ENCODE measurements around the gene DGUOK.

The DGUOK gene

DNA sequence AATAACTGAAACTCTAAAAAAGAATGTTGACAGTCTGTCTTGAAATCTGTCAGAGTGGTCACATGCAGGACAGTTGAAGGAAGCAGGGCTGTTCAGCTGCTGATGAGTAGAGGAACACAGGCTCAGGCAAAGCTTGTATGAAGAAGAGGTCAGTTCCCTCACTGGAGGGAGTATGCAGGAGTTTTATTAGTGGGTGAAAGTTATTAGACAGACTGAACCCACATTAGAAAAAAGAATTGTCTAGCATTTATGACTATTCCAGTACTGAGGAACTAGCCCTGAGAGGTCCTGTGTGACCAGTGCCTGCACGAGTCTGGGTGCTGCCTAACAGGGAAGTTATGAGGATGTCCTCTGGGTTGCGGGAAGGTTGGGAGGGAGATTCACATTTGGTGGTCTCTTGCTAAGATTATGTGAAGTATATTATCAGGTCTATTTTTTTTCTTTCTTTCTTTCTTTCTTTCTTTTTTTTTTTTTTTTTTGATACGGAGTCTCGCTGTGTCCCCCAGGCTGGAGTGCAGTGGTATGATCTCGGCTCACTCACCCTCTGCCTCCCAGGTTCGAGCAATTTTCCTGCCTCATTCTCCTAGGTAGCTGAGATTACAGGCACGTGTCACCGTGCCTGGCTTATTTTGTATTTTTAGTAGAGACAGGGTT is 67.6 kb downstream of the DGUOK start:
- Mint-ChIP-seq H3K27ac (peak overlapping the region; percentile 76), H3K36me3 (ENCODE audit: low read depth) (peaks cover 59% of the 10 kb centered on the region), H3K4me1 (ENCODE audit: low read depth) (peaks cover 81% of the 10 kb centered on the region), H3K27me3 (no peaks in the 10 kb centered on the region), H3K4me3 (no peak overlapping the region), H3K9me3 (peaks cover 6% of the 10 kb centered on the region)
- DNase-seq, result no peak

DNA sequence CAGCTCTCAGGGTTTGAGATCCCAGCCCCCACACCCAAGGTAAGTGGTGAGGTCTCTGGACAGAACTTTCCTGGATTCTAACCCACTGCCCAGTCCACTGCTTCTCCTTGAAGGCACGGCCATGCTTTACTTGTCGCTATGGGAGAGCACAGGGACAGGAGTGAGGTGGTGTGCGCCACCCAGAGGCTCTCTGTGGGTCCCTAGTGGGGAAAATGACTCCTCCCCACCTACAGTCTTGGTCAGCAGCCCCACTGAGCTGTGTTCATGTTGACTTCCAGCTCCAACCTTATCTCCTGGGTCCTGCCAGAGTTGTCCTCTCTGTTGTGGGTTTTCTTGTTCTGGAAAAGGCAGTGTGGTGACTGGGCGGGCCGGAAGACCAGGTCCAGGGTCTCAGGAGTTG is 69.1 kb downstream of the DGUOK start:
- Mint-ChIP-seq H3K27ac (peak overlapping the region; percentile 45), H3K9me3 (peaks cover 4% of the 10 kb centered on the region), H3K4me1 (ENCODE audit: low read depth) (peaks cover 81% of the 10 kb centered on the region), H3K36me3 (ENCODE audit: low read depth) (peaks cover 44% of the 10 kb centered on the region), H3K4me3 (no peak overlapping the region), H3K27me3 (no peaks in the 10 kb centered on the region)
- DNase-seq, result no peak

DNA sequence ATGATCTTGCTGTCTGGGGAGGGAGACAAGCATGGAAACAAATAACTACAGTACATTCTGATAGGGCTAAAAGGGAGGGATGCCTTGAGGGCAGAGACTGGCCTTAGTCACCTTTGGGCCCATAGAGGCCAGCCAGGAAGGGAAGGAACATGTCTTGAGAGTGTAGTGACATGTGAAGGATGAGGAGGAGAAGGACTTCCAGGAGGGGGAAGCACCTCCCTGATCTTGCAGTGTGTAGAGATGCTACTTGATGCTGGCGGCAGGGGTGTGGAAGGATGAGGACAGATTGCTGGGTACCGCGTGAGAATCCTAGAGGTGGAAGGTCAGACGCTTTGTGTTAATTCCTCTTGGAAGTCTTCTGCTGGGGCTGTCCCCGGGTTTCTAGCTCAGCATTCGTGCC is 71.1 kb downstream of the DGUOK start:
- Mint-ChIP-seq H3K4me1 (ENCODE audit: low read depth) (peaks cover 89% of the 10 kb centered on the region), H3K9me3 (no peaks in the 10 kb centered on the region), H3K36me3 (ENCODE audit: low read depth) (peaks cover 25% of the 10 kb centered on the region), H3K27ac (peak overlapping the region; percentile 32), H3K4me3 (no peak overlapping the region), H3K27me3 (no peaks in the 10 kb centered on the region)
- DNase-seq, result no peak

DNA sequence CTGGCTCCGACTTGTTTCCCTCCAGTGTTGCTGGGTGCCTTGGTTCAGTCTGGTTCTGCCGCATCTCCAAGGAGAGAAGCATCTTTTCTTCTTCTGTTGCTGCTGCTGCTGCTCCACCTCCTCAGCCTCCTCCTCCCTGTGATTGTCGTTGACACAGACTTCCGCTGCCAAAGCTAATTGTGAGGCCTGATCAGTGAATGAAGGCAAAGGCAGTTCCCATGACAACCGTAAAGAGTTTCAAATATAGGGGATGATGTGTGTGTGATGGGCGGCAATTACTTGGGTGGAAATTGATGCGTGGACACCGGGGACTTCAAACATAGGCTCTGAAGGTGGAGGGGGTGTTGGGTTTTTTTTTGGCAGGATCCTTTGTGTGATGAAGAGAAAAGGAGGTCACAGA is 71.8 kb downstream of the DGUOK start:
- no peaks in the 10 kb centered on the region for H3K27me3 Mint-ChIP-seq
- peaks cover 21% of the 10 kb centered on the region for H3K36me3 Mint-ChIP-seq (ENCODE audit: low read depth)
- no peak overlapping the region for H3K4me3 Mint-ChIP-seq
- H3K27ac Mint-ChIP-seq, result peak overlapping the region; percentile 65
- no peaks in the 10 kb centered on the region for H3K9me3 Mint-ChIP-seq
- no peak for DNase-seq
- H3K4me1 Mint-ChIP-seq (ENCODE audit: low read depth), result peaks cover 88% of the 10 kb centered on the region

DNA sequence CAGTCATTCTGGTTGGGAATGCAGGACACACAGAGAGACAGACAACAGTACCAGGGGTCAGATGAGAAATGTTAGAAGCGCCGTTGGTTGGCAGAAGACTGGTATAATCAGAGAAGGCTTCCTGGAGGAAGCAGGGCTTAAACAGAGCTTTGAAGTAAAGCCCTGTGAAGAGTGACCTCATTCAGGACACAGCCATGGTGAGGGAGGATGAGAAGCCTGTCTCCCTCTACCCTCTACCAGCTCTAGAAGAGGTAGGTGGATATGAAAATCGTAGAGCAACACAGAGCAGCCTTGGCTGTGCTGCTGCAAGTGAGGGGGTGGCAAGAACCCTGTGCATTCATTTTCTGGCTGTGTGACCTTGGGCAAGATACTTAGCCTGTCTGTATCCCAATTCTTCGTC is 72.3 kb downstream of the DGUOK start:
- H3K9me3 Mint-ChIP-seq, result no peaks in the 10 kb centered on the region
- no peak for DNase-seq
- peaks cover 88% of the 10 kb centered on the region for H3K4me1 Mint-ChIP-seq (ENCODE audit: low read depth)
- peaks cover 19% of the 10 kb centered on the region for H3K36me3 Mint-ChIP-seq (ENCODE audit: low read depth)
- H3K27ac Mint-ChIP-seq, result peak overlapping the region; percentile 65
- H3K4me3 Mint-ChIP-seq, result no peak overlapping the region
- no peaks in the 10 kb centered on the region for H3K27me3 Mint-ChIP-seq

DNA sequence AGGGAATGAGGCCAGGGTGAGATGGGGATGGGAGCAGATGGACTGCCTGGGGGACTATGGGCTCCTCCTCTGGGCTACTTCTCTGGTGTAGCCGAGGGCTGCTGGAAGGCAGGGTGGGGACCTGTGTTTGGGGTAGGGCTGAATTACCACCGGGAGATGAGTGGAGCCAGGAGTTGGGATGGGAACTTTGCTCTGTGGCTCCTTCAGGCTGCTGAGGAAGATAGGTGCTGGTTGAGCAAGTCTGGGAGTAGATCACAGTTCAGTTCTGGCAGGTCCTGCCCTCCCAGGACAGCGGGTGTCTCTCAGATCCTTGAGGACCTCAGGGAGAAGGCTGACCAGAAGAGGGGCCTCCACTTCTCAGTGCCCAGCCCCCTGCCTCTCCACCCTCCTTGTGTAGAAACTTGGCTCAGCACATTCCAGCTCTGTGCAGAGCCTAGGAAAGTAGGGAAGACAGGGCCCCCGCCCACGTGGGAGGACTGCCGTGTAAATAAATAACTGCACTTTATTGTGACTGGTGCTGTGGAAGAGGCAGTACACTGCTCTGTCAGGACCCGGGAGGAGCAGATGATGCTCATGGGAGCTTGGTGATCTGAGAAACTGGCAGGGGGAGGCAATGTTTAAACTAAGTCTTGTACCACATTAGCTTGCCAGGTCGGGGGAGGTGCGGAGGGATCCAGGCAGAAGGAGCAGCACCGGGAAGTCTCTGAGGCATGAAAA is 73.4 kb downstream of the DGUOK start:
- peak overlapping the region; percentile 76 for H3K27ac Mint-ChIP-seq
- peaks cover 91% of the 10 kb centered on the region for H3K4me1 Mint-ChIP-seq (ENCODE audit: low read depth)
- no peaks in the 10 kb centered on the region for H3K27me3 Mint-ChIP-seq
- H3K9me3 Mint-ChIP-seq, result no peaks in the 10 kb centered on the region
- no peak overlapping the region for H3K4me3 Mint-ChIP-seq
- no peak for DNase-seq
- peaks cover 24% of the 10 kb centered on the region for H3K36me3 Mint-ChIP-seq (ENCODE audit: low read depth)

DNA sequence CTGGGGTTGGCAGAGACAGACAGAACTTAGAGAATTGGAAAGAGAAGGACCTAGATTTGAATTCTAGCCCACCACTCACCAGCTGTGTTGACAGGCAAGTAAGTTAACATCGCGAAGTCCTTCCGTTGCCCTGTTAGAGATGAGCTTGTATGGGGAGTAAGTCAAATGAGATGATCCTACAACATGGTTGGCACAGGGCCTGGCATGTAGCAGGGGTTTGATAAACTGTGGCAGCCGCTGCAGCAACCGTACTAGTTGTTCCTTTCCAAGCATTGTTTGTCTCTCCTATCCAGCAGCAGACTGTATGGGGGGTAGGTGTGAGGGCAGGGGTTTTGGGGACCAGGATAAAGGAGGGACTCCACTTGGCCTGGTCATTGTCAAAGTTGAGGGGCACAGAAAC is 74.0 kb downstream of the DGUOK start:
- no peaks in the 10 kb centered on the region for H3K27me3 Mint-ChIP-seq
- peaks cover 85% of the 10 kb centered on the region for H3K4me1 Mint-ChIP-seq (ENCODE audit: low read depth)
- DNase-seq, result no peak
- peak overlapping the region; percentile 76 for H3K27ac Mint-ChIP-seq
- no peak overlapping the region for H3K4me3 Mint-ChIP-seq
- no peaks in the 10 kb centered on the region for H3K9me3 Mint-ChIP-seq
- peaks cover 28% of the 10 kb centered on the region for H3K36me3 Mint-ChIP-seq (ENCODE audit: low read depth)

DNA sequence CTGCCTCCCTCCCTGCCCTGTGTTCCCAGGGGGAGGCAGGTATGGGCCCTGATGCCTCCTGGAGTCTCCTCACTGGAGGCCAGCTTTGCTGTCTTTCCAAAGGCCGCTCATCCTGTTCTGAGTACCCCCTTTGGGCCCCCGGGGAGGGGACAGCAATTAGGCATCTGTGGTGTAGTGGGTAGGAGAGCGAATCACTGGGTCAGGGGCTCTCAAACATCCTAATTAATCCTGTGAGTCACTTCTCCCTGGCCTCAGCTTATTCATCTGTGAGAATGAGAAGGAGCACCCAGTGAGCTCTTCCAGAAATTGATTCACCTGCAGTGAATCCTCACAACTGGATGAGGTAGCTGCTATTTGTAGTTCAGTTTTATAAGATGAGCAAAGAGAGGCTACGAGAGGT is 74.4 kb downstream of the DGUOK start:
- no peak for DNase-seq
- H3K4me1 Mint-ChIP-seq (ENCODE audit: low read depth), result peaks cover 84% of the 10 kb centered on the region
- H3K9me3 Mint-ChIP-seq, result no peaks in the 10 kb centered on the region
- peak overlapping the region; percentile 76 for H3K27ac Mint-ChIP-seq
- H3K27me3 Mint-ChIP-seq, result no peaks in the 10 kb centered on the region
- peak overlapping the region; percentile 72 for H3K4me3 Mint-ChIP-seq
- peaks cover 33% of the 10 kb centered on the region for H3K36me3 Mint-ChIP-seq (ENCODE audit: low read depth)

DNA sequence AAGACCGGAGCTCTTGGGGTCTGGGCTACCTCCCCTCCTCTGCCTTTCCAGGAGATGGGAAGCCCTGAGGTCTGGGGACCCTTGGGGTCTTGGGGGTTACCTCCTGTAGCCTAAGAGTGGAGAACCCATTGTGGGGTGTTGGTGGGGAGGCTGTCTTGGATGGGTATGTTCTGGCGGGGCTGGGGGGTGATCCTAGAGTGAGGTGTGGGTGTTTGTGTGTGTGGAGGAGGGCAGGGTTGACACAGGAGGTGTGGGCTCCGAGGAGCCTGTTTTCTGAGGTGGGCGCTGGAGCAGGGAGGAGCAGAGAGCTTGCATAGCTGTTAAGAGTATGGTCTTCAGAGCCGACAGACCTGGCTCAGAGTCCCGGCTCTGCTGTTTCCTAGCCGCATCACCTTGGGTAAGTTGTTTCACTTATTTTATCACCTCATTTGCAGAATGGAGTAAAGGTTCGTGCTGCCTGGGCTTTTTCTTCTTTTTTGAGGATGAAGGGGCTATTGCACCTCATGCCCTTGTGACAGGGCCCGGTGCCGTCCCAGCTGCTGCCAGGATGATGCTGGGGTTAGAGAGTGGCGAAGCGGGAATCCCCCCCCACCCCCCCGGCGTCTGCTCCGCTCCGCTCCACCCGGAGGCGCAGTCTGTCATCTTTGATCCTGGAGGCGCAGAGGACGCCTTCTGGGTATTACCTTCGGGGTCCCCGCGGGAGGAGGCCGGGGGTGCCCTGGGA is 75.3 kb downstream of the DGUOK start:
- H3K4me1 Mint-ChIP-seq (ENCODE audit: low read depth), result peaks cover 84% of the 10 kb centered on the region
- H3K27ac Mint-ChIP-seq, result peak overlapping the region; percentile 76
- H3K36me3 Mint-ChIP-seq (ENCODE audit: low read depth), result peaks cover 39% of the 10 kb centered on the region
- peak overlapping the region; percentile 72 for H3K4me3 Mint-ChIP-seq
- no peaks in the 10 kb centered on the region for H3K27me3 Mint-ChIP-seq
- DNase-seq, result no peak
- H3K9me3 Mint-ChIP-seq, result no peaks in the 10 kb centered on the region

DNA sequence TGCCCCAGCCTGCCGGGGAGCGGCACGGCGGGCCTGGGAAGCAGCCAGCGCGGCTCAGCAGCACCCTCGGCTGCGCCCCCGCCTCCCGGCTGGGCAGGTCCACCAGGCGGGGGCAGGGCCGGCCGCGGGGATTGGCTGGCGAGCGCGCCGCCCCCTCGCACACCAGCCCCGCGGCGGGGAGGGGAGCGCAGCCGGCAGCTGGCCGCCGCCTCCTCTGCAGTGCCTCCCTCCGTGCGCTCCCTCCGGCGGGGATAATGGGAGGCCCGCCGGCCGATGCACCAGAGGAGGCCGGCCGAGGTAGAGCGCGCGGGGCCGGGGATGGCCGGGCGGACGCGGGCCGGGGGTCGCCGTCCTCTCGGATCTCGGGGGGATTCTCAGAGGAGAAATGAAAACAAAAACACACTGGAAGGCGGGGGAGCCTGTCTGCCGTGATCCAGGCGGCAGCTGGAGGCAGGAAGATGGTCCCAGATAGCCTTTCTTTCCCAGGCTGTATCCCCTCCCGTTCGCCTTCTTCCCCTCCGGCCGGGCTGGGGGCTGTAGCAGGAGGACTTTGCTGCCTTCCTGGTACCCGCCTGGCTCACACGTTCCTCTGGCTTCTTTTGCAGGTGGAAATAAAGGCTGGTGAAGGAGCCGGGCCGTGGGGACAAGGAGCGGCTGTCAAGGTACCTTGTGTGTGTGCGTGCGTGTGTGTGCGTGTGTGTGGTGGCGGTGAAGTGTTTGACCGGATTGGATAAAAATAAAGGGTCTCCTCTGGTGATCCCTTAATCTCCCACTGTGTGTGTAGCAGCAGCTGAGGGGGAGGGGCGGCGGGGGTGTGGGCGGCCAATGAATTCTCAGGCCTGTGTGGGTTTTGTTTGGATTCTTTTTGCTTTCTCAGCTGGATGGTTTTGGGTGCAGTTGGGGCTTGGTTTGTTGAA is 76.1 kb downstream of the DGUOK start:
- peaks cover 83% of the 10 kb centered on the region for H3K4me1 Mint-ChIP-seq (ENCODE audit: low read depth)
- no peaks in the 10 kb centered on the region for H3K27me3 Mint-ChIP-seq
- H3K36me3 Mint-ChIP-seq (ENCODE audit: low read depth), result peaks cover 43% of the 10 kb centered on the region
- no peaks in the 10 kb centered on the region for H3K9me3 Mint-ChIP-seq
- peak overlapping the region; percentile 77 for H3K4me3 Mint-ChIP-seq
- DNase-seq, result peak; percentile 84
- peak overlapping the region; percentile 86 for H3K27ac Mint-ChIP-seq

DNA sequence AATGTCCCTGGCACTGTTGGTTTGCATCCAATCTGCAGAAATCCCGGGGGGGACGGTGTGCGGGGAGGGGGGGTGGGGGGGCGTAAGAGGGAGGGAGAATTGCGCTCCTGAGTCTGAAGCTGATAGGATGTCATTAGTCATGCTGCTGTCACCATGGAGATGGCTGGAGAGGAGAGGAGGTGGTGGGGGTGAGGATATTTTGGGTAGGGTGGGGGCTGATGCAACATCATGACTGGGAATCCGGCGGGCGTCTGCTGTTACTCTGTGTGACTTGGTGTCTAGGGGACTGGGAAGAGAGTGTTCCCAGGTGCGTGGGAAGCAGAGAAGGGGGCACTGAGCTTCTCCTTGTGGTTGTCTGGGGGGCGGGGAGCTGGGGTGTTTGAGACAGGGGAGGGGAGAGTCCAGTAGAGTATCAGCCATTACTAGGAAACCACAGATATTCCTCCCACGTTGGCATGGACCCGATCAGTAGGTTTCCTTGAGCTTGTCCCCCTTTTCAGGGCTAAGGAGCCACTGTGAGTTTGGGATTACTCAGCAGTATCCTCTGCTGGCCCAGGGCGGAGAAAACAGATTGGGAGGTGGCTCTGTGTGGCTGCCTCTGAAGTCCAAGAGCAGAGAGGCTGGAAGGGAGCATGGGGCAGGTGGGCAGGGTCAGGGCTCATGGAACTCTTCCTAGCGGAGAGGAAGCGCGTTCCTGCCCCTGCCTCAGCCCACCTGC is 77.0 kb downstream of the DGUOK start:
- peak overlapping the region; percentile 77 for H3K4me3 Mint-ChIP-seq
- peaks cover 79% of the 10 kb centered on the region for H3K4me1 Mint-ChIP-seq (ENCODE audit: low read depth)
- H3K36me3 Mint-ChIP-seq (ENCODE audit: low read depth), result peaks cover 52% of the 10 kb centered on the region
- DNase-seq, result no peak
- no peaks in the 10 kb centered on the region for H3K9me3 Mint-ChIP-seq
- peak overlapping the region; percentile 52 for H3K27ac Mint-ChIP-seq
- H3K27me3 Mint-ChIP-seq, result no peaks in the 10 kb centered on the region

DNA sequence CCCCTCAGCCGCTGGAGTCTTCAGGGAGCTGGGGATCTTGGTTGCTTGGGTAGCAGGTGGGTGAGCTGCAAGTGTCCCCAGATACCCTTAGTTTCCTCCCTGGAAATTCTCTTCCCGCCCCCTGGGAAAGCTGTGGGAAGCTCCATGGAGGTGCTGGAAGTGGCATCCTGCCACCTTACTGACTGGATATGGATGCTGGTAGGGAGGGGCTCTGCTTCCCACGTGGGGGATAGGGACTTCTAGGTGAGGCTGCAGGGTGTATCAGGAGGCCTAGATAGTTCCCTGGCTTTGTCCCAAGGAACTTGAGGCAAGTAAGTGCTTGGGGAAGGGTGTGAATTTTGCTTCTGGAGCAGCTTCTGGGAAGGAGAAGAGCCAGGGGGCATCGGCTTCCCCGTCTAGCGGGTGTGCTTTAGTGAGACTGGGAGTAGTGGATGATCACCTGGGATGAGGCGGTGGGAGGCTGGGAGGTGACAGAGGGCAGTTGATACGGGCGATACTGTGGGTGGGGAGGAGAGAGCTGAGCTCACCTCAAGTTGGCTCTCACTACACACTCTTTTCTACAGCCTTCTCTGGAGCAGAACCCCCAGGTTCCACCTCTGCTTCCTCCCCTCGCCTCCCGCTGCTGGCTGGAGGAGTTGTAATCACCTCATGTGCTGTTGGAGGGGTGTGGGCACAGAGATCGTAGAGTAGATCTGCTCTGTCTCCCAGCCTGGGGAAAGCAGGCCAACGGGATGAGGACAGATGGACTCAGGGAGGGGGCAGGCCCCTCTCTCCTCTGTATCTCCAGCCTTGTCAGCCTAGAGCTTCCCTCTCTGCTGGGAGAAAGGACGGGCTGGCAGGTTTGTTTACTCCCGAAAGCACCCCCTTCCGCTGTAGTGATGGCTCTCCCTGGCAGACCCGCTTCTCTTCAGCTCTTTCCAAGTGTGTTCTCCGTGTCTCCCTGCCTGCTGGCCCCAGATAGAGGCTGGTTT is 77.8 kb downstream of the DGUOK start:
- Mint-ChIP-seq H3K4me1 (ENCODE audit: low read depth) (peaks cover 73% of the 10 kb centered on the region), H3K36me3 (ENCODE audit: low read depth) (peaks cover 59% of the 10 kb centered on the region), H3K9me3 (no peaks in the 10 kb centered on the region), H3K27ac (peak overlapping the region; percentile 52), H3K27me3 (no peaks in the 10 kb centered on the region), H3K4me3 (no peak overlapping the region)
- DNase-seq, result no peak

DNA sequence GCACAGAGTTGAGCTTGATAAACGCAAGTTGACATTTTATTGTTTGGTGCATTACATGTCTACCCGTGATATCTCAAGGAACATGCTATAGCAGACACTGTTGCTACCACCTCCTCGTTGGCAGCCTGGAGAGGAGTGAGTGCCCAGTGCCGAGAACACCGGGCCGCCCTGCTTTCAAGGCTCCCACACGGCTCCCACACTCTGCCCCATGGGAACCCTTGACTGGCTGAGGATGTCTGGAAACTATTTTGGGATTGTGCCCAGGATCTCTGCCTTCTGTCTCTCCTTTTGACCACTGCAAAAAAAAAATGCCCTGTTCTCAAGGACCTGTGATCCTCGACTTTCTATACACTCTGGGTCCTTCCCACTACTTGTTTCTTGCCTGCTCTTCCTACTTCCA is 79.1 kb downstream of the DGUOK start:
- H3K4me3 Mint-ChIP-seq, result no peak overlapping the region
- H3K27ac Mint-ChIP-seq, result no peak overlapping the region
- DNase-seq, result no peak
- peaks cover 70% of the 10 kb centered on the region for H3K36me3 Mint-ChIP-seq (ENCODE audit: low read depth)
- no peaks in the 10 kb centered on the region for H3K9me3 Mint-ChIP-seq
- peaks cover 66% of the 10 kb centered on the region for H3K4me1 Mint-ChIP-seq (ENCODE audit: low read depth)
- no peaks in the 10 kb centered on the region for H3K27me3 Mint-ChIP-seq
